Measurements from ENCODE around the gene TMUB1.

TMUB1 gene

GRCh38 chr7:151102991-151103390, 19.7 kb upstream of the TMUB1 start:
- no peak for DNase-seq
- Histone ChIP-seq H3K36me3 (replicated peaks) (no peaks in the 10 kb centered on the region), H3K27me3 (replicated peaks) (no peaks in the 10 kb centered on the region), H3K27ac (no peak overlapping the region), H3K4me3 (ENCODE audit: low read depth, low read length) (no peak overlapping the region)
- no peak for TF ChIP-seq CTCF (IDR thresholded peaks at IDR 0.05; ENCODE audit: low read depth, low read length, missing control alignments)
- in situ Hi-C loops (cut with HindIII; ENCODE audit: low pct_ligation_motif_present, low sequenced_read_pairs): no loop called here

GRCh38 chr7:151101621-151102396, 18.5 kb upstream of the TMUB1 start:
- in situ Hi-C loops (cut with HindIII; ENCODE audit: low pct_ligation_motif_present, low sequenced_read_pairs): no loop called here
- H3K27ac ChIP-seq: no peak overlapping the region
- no peak overlapping the region for H3K4me3 ChIP-seq (ENCODE audit: low read depth, low read length)
- no peak for DNase-seq
- no peak for TF ChIP-seq CTCF (IDR thresholded peaks at IDR 0.05; ENCODE audit: low read depth, low read length, missing control alignments)
- H3K27me3 ChIP-seq (replicated peaks): no peaks in the 10 kb centered on the region
- H3K36me3 ChIP-seq (replicated peaks): no peaks in the 10 kb centered on the region

DNA sequence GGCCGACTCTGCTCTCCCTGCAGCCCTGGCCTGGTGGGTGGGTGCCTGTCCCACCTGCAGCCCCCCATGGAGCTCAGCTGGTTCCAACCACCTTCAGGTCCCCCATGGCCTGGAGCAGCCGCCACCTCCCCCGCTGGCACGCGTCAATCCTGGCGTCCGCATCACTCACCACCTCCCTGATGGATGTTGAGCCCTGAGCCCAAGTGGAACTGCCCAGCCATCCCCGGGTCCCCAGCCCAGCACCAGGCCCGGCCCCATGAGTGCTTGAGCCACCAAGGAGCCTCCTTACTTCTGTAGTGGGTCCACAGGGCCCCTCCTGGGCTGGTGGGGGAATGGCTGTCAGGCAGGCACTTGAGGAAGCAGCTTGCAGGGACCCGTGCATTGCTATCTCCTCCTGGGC, 17.6 kb upstream of the TMUB1 start:
- no peak for TF ChIP-seq CTCF (IDR thresholded peaks at IDR 0.05; ENCODE audit: low read depth, low read length, missing control alignments)
- Histone ChIP-seq H3K4me3 (ENCODE audit: low read depth, low read length) (no peak overlapping the region), H3K27me3 (replicated peaks) (no peaks in the 10 kb centered on the region), H3K36me3 (replicated peaks) (peaks cover 3% of the 10 kb centered on the region), H3K27ac (no peak overlapping the region)
- in situ Hi-C loops (cut with HindIII; ENCODE audit: low pct_ligation_motif_present, low sequenced_read_pairs): no loop called here
- no peak for DNase-seq

GRCh38 chr7:151099486-151100211, 16.4 kb upstream of the TMUB1 start:
- H3K27ac ChIP-seq: no peak overlapping the region
- DNase-seq: no peak
- H3K4me3 ChIP-seq (ENCODE audit: low read depth, low read length): no peak overlapping the region
- H3K27me3 ChIP-seq (replicated peaks): no peaks in the 10 kb centered on the region
- peaks cover 3% of the 10 kb centered on the region for H3K36me3 ChIP-seq (replicated peaks)
- TF ChIP-seq CTCF (IDR thresholded peaks at IDR 0.05; ENCODE audit: low read depth, low read length, missing control alignments): no peak
- in situ Hi-C loops (cut with HindIII; ENCODE audit: low pct_ligation_motif_present, low sequenced_read_pairs): no loop called here

DNA sequence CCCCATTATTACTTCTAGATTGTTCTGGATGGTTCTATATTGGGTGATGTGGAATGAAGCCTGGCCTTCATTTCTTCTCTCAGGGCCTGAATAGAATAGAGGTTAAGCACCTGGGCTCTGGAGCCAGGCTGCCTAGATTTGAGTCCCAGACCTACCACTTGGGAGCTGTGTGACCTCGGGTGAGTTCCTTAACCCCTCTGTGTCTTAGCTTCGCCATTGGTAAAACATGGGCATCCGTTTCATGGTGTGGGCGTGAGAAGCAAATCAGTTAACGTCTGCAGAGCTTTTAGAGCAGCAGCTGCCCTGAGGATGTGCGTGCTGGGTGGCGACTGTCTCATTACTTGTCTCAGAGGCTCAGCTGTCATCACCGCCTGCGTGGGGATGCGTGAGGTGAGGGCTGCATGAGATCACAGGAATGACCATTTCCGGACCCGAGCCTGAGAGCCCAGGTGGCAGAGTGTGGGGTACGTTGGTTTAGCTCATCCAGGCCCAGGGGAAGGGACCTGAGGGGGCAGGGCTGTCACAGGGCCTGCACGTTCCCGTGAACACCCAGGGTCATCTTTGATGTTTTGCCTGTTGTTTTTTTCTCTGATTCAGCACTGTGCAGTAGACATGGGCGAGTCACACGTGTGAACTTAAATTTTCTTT, 12.7 kb upstream of the TMUB1 start:
- H3K27me3 ChIP-seq (replicated peaks): no peaks in the 10 kb centered on the region
- peaks cover 3% of the 10 kb centered on the region for H3K36me3 ChIP-seq (replicated peaks)
- no peak for TF ChIP-seq CTCF (IDR thresholded peaks at IDR 0.05; ENCODE audit: low read depth, low read length, missing control alignments)
- H3K4me3 ChIP-seq (ENCODE audit: low read depth, low read length): no peak overlapping the region
- in situ Hi-C loops (cut with HindIII; ENCODE audit: low pct_ligation_motif_present, low sequenced_read_pairs): no loop called here
- H3K27ac ChIP-seq: no peak overlapping the region
- DNase-seq: no peak

All from brain microvascular endothelial cell (primary cell).